Measurements from ENCODE around the gene SPATA31C2.

GRCh38 chr9:88108779-88109178 is 29.5 kb downstream of the SPATA31C2 start:
- TF ChIP-seq ZNF274 (IDR thresholded peaks at IDR 0.05; ENCODE audit: low read depth, low read length) (no peak), SUZ12 (IDR thresholded peaks at IDR 0.05; ENCODE audit: extremely low read depth, insufficient read depth, insufficient read length) (no peak)
